22Rv1 (cell line): ENCODE measurements around the gene PHF5A.

Experiments used
- CTCF ChIP-seq: fragments of 450-650 bp; IDR thresholded peaks from 2 replicates; pipeline ENCODE4 v1.5.1; 2017; ENCODE audit warnings: mild to moderate bottlenecking
- ZFX ChIP-seq: fragments of 450-650 bp; IDR thresholded peaks from 2 replicates; pipeline ENCODE4 v1.6.1; 2017; ENCODE audit warnings: antibody characterized with exemption, borderline replicate concordance

GRCh38 chr22:41480397-41480735 is 11.9 kb upstream of the PHF5A start:
- no peak for TF ChIP-seq CTCF
- no peak for TF ChIP-seq ZFX
